OCI-LY3 (cell line): ENCODE measurements around the gene TREM1.

Source experiments
- EZH2phosphoT487 ChIP-seq: fragments of 200-600 bp; shearing (Covaris generic); IDR thresholded peaks from 2 replicates; pipeline ENCODE4 v1.6.1; 2018; ENCODE audit warnings: antibody characterized with exemption, mixed run types, low read depth
- TF ChIP-seq, protein P1 (sequence below): fragments of 200-600, 300-600 bp; sonication (generic); IDR thresholded peaks from 2 replicates; pipeline ENCODE4 v1.5.1; 2014; ENCODE audit warnings: antibody characterized with exemption, low read length, low read depth

DNA sequence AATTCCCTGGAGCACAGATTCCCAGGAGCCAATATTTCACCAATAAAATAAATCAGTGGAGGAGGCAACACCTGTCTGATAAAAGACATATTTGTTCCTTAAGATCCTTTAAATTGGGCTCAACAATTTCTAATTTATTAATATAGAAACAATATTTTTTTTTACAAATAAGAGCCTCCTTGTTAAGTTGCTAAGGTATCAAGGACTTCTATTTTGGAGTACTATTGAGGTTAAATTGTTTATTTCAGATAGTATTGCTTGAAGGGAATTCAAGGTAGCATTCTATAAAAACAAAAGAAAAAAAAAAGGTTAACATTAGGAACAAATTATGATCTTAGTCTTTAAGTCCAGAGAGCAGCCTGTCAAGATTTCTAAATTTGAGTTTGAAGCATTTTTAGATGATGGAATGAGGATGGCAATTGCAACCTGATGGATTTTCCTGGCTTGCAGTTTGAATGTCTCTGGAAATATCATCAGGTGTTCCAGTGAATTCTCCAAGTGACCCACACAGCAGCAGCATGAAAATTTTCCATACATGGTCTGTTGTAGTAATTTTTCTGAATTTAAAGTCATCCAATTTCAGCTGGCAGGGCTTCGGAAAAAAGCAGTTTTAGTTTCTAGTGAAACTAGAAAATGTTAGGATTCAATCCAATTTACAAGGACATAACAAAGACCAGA lies 29.6 kb upstream of the TREM1 start:
- TF ChIP-seq, protein P1, sequence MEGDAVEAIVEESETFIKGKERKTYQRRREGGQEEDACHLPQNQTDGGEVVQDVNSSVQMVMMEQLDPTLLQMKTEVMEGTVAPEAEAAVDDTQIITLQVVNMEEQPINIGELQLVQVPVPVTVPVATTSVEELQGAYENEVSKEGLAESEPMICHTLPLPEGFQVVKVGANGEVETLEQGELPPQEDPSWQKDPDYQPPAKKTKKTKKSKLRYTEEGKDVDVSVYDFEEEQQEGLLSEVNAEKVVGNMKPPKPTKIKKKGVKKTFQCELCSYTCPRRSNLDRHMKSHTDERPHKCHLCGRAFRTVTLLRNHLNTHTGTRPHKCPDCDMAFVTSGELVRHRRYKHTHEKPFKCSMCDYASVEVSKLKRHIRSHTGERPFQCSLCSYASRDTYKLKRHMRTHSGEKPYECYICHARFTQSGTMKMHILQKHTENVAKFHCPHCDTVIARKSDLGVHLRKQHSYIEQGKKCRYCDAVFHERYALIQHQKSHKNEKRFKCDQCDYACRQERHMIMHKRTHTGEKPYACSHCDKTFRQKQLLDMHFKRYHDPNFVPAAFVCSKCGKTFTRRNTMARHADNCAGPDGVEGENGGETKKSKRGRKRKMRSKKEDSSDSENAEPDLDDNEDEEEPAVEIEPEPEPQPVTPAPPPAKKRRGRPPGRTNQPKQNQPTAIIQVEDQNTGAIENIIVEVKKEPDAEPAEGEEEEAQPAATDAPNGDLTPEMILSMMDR = no peak
- no peak for TF ChIP-seq EZH2phosphoT487
